H1 (cell line): Measurements from ENCODE around the gene MGRN1. TPM values are rescaled to one million over a fixed set of nuclear protein-coding genes. Genes with fewer than 3 reads are reported as not detected.

Experiments used
- CTCF ChIA-PET: fragments of 300-600 bp; sonication (Branson Sonifier 250); formaldehyde crosslinking; loops from one replicate; lab custom pipeline; 2021; ENCODE audit not compliant: partially characterized antibody; lab: Charles Lee
- POLR2A ChIA-PET: fragments of 300-600 bp; sonication (Branson Sonifier 250); formaldehyde crosslinking; loops from one replicate; lab custom pipeline; 2021; ENCODE audit warnings: inconsistent platforms; ENCODE audit not compliant: partially characterized antibody; lab: Charles Lee
- DNase-seq, 2 experiments: peaks; one replicate each; pipeline versions ENCODE4 v3.0.0 to v3.0.0-alpha.2; 2010 to 2022; ENCODE audit warnings: low spot score in 2 of 2, low read depth in 1 of 2, mixed read lengths in 1 of 2
- FAIRE-seq: peaks from 2 replicates; lab custom pipeline; 2011; peaks lifted over from hg19 to GRCh38; lab: Jason Lieb, UNC
- H2AFZ ChIP-seq: 2 replicates; pipeline ENCODE4 v1.8.1; 2012; ENCODE audit warnings: low read length, inconsistent platforms
- H2AK5ac ChIP-seq: 2 replicates; pipeline ENCODE4 v1.6.1; 2013; ENCODE audit warnings: low read depth, low read length
- H2BK120ac ChIP-seq: replicated peaks from 2 replicates; pipeline ENCODE3; 2013; ENCODE audit warnings: low read depth, low read length, inconsistent platforms
- H2BK12ac ChIP-seq: 2 replicates; pipeline ENCODE4 v1.6.1; 2013; ENCODE audit warnings: low read depth, low read length
- H2BK15ac ChIP-seq: 2 replicates; pipeline ENCODE4 v1.6.1; 2013; ENCODE audit warnings: low read length
- H2BK20ac ChIP-seq: 2 replicates; pipeline ENCODE4 v1.6.1; 2013; ENCODE audit warnings: low read length
- H2BK5ac ChIP-seq: 2 replicates; pipeline ENCODE4 v1.6.1; 2013; ENCODE audit warnings: low read depth, low read length
- H3K14ac ChIP-seq: 2 replicates; pipeline ENCODE4 v1.6.1; 2013; ENCODE audit warnings: inconsistent platforms; ENCODE audit not compliant: insufficient read length
- H3K18ac ChIP-seq: 2 replicates; pipeline ENCODE4 v1.6.1; 2013; ENCODE audit warnings: low read length; ENCODE audit errors: extremely low read depth
- H3K23ac ChIP-seq: 2 replicates; pipeline ENCODE4 v1.6.1; 2013; ENCODE audit warnings: inconsistent platforms; ENCODE audit not compliant: insufficient read length
- H3K23me2 ChIP-seq: 2 replicates; pipeline ENCODE4 v1.6.1; 2013; ENCODE audit warnings: low read depth, low read length
- H3K27ac ChIP-seq: 2 replicates; pipeline ENCODE4 v1.6.1; 2011; ENCODE audit warnings: low read depth, low read length, inconsistent platforms
- H3K27me3 ChIP-seq, 4 experiments: replicated peaks in 1 of 4; 1 replicate in 1 of 4; 2 replicates in 3 of 4; pipeline versions ENCODE4 v1.6.1 to v1.8.1; 2011 to 2013; ENCODE audit warnings: low read length in 3 of 4, mild to moderate bottlenecking in 3 of 4, inconsistent platforms in 2 of 4, mixed read lengths in 2 of 4, moderate library complexity in 1 of 4; ENCODE audit not compliant: control insufficient read depth in 3 of 4, insufficient read depth in 3 of 4; ENCODE audit errors: extremely low read depth in 1 of 4
- H3K36me3 ChIP-seq, 4 experiments: 2 replicates each; pipeline versions ENCODE4 v1.6.1 to v1.8.1; 2011 to 2013; ENCODE audit warnings: mild to moderate bottlenecking in 4 of 4, low read length in 3 of 4, moderate library complexity in 2 of 4, control low read depth in 1 of 4, inconsistent platforms in 1 of 4; ENCODE audit not compliant: insufficient read depth in 4 of 4, control insufficient read depth in 2 of 4
- H3K4ac ChIP-seq: replicated peaks from 2 replicates; pipeline ENCODE3; 2013; ENCODE audit warnings: low read length, low read depth, mixed read lengths, inconsistent platforms; ENCODE audit not compliant: insufficient read length
- H3K4me1 ChIP-seq, 4 experiments: replicated peaks in 1 of 4; 1 replicate in 1 of 4; 2 replicates in 3 of 4; pipeline versions ENCODE4 v1.6.1 to v1.8.1; 2011 to 2013; ENCODE audit warnings: low read length in 3 of 4, inconsistent platforms in 2 of 4, mixed read lengths in 1 of 4; ENCODE audit not compliant: insufficient read depth in 4 of 4, control insufficient read depth in 3 of 4
- H3K4me2 ChIP-seq, 2 experiments: 2 replicates each; pipeline versions ENCODE4 v1.6.1 to v1.8.1; 2011 to 2013; ENCODE audit warnings: low read depth in 2 of 2, low read length in 2 of 2, control low read depth in 1 of 2, inconsistent platforms in 1 of 2, mild to moderate bottlenecking in 1 of 2; ENCODE audit not compliant: insufficient read depth in 1 of 2
- H3K4me3 ChIP-seq, 4 experiments: fragments of 200-600, 300-600 bp in 1 of 4; sonication (generic), shearing (Covaris generic), sonication (Bioruptor Twin) in 1 of 4; 2 replicates each; pipeline versions ENCODE4 v1.5.1 to v1.8.1; 2011 to 2016; ENCODE audit warnings: low read length in 4 of 4, low read depth in 3 of 4, control low read depth in 2 of 4, inconsistent platforms in 2 of 4, mild to moderate bottlenecking in 2 of 4, mixed read lengths in 1 of 4, moderate library complexity in 1 of 4; ENCODE audit not compliant: insufficient read depth in 2 of 4; ENCODE audit errors: extremely low read depth in 1 of 4
- H3K56ac ChIP-seq: replicated peaks from 2 replicates; pipeline ENCODE3; 2013; ENCODE audit warnings: low read depth, mild to moderate bottlenecking, mixed read lengths, low read length, inconsistent platforms; ENCODE audit not compliant: insufficient read length
- H3K79me1 ChIP-seq: 2 replicates; pipeline ENCODE4 v1.6.1; 2013; ENCODE audit warnings: low read depth, low read length, control low read depth
- H3K79me2 ChIP-seq, 2 experiments: 2 replicates each; pipeline versions ENCODE4 v1.6.1 to v1.8.1; 2012 to 2013; ENCODE audit warnings: low read length in 2 of 2, mild to moderate bottlenecking in 2 of 2, inconsistent platforms in 1 of 2; ENCODE audit not compliant: insufficient read depth in 2 of 2, control insufficient read depth in 1 of 2
- H3K9ac ChIP-seq, 4 experiments: replicated peaks in 1 of 4; 1 replicate in 1 of 4; 2 replicates in 3 of 4; pipeline versions ENCODE4 v1.6.1 to v1.8.1; 2011 to 2013; ENCODE audit warnings: low read depth in 3 of 4, low read length in 3 of 4, control low read depth in 2 of 4, mild to moderate bottlenecking in 2 of 4, moderate library complexity in 2 of 4, inconsistent platforms in 1 of 4; ENCODE audit errors: extremely low read depth in 1 of 4
- H3K9me3 ChIP-seq, 2 experiments: 2 replicates each; pipeline versions ENCODE4 v1.6.1 to v1.8.1; 2012 to 2013; ENCODE audit warnings: mild to moderate bottlenecking in 2 of 2, moderate library complexity in 2 of 2, control low read depth in 1 of 2, inconsistent platforms in 1 of 2, low read depth in 1 of 2, low read length in 1 of 2, mixed read lengths in 1 of 2; ENCODE audit not compliant: insufficient read depth in 2 of 2
- H4K20me1 ChIP-seq, 2 experiments: replicated peaks in 1 of 2; 2 replicates each; pipeline versions ENCODE3 to v1.8.1; 2011 to 2013; ENCODE audit warnings: inconsistent platforms in 2 of 2, low read length in 2 of 2, mild to moderate bottlenecking in 1 of 2; ENCODE audit not compliant: insufficient read depth in 2 of 2, control insufficient read depth in 1 of 2
- H4K5ac ChIP-seq: 2 replicates; pipeline ENCODE4 v1.6.1; 2013; ENCODE audit warnings: low read length, low read depth, mixed read lengths, inconsistent platforms; ENCODE audit not compliant: insufficient read length
- H4K8ac ChIP-seq: 2 replicates; pipeline ENCODE4 v1.8.0; 2013; ENCODE audit warnings: mild to moderate bottlenecking, moderate library complexity, low read length, inconsistent platforms; ENCODE audit not compliant: insufficient read depth; ENCODE audit errors: extremely low read depth
- H4K91ac ChIP-seq: replicated peaks from 2 replicates; pipeline ENCODE3; 2013; ENCODE audit warnings: low read length, mixed read lengths, inconsistent platforms; ENCODE audit not compliant: insufficient read length
- CBX8 ChIP-seq: fragments of 300-800, 300-1000 bp; sonication (generic); IDR thresholded peaks from 2 replicates; pipeline ENCODE4 v1.7.1; 2016; ENCODE audit warnings: low read depth, low read length, borderline replicate concordance
- CHD2 ChIP-seq: IDR thresholded peaks from 2 replicates; pipeline ENCODE4 v1.6.1; 2012; ENCODE audit warnings: low read length, improper control_type of control experiment
- FOSL1 ChIP-seq: IDR thresholded peaks from 2 replicates; pipeline ENCODE4 v1.6.1; 2011; ENCODE audit warnings: mild to moderate bottlenecking, low read depth, low read length, moderate library complexity; ENCODE audit not compliant: insufficient read depth
- NANOG ChIP-seq: IDR thresholded peaks from 2 replicates; pipeline ENCODE4 v1.6.1; 2011; ENCODE audit warnings: low read length, low read depth, mild to moderate bottlenecking, inconsistent platforms; ENCODE audit not compliant: insufficient read depth, poor library complexity, severe bottlenecking
- SP4 ChIP-seq: IDR thresholded peaks from 2 replicates; pipeline ENCODE4 v1.6.1; 2012; ENCODE audit warnings: low read length, inconsistent platforms
- WGBS, 2 experiments: shearing (Covaris generic) in 1 of 2; methylation state at CpG; one replicate each; pipeline versions ENCODE4 v1.1.6 to v1.1.7; 2013 to 2015; ENCODE audit warnings: low lambda C conversion rate in 2 of 2, mixed read lengths in 2 of 2, inconsistent platforms in 1 of 2, low coverage in 1 of 2, missing lambda C conversion rate in 1 of 2; ENCODE audit not compliant: insufficient replicate concordance in 2 of 2, insufficient coverage in 1 of 2, insufficient read length in 1 of 2; ENCODE audit errors: extremely low coverage in 1 of 2, missing lambda C conversion rate in 1 of 2; 5-methylcytosine and 5-hydroxymethylcytosine counted together
- polyA plus RNA-seq, 7 experiments: library from polyadenylated mRNA; depleted of rRNA in 3 of 7; stranded (reverse) in 5 of 7; unstranded in 2 of 7; fragments of >200 nt in 5 of 7; fragments of 200-250 nt in 2 of 7; gene quantifications; 1 replicate in 5 of 7; 2 replicates in 1 of 7; 4 replicates in 1 of 7; pipeline versions ENCODE4 v1.2.1 to v1.2.3, GENCODE V29; 2011 to 2013; ENCODE audit warnings: missing spikeins in 2 of 7, mixed read lengths in 2 of 7
- total RNA-seq: library from RNA; stranded (reverse); fragmentation: NEBNext Ultra II Directional; extraction: Animal tissue kit (Norgen Biotek cat#: 25700); gene quantifications from 2 replicates; pipeline ENCODE4 v1.2.1, GENCODE V29; 2021
- TF ChIP-seq, protein P1 (sequence below): IDR thresholded peaks from 2 replicates; pipeline ENCODE4 v1.6.1; 2011; ENCODE audit warnings: low read depth, mild to moderate bottlenecking, low read length; ENCODE audit not compliant: insufficient read depth

Gene MGRN1
- total and polyA plus RNA-seq, 2 of the 8 experiments (the other 6 are each of a cell fraction or from before 2014, with no cell fraction given): 15.0 to 82.3 TPM

DNA sequence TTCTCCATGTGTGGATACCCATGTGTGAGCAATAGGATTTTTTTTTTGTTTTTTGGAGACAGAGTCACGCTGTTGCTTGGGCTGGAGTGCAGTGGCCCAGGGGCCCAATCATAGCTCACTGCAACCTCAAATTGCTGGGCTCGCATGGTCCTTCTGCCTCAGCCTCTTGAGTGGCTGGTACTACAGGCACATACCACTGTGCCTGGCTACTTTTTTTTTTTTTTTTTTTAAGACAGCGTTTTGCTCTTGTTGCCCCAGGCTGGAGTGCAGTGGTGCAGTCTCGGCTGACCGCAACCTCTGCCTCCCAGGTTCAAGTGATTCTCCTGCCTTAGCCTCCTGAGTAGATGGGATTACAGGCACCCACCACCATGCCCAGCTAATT lies 16.7 kb downstream of the MGRN1 start:
- FAIRE-seq (no peak), DNase-seq (no peak)
- Histone ChIP-seq H2BK5ac (no peak overlapping the region), H3K79me2 (peaks cover 0 to 87% of the 10 kb centered on the region in 2 experiments; a peak in 2 of 4 replicates), H2AFZ (no peak overlapping the region), H4K20me1 (peaks cover 7 to 26% of the 10 kb centered on the region in 2 experiments), H3K27ac (no peak overlapping the region), H2BK20ac (no peak overlapping the region), H3K79me1 (peaks cover 24% of the 10 kb centered on the region), H3K4me3 (no peak overlapping the region), H2AK5ac (no peak overlapping the region), H4K91ac (no peak overlapping the region), H3K4me1 (no peaks in the 10 kb centered on the region), H2BK15ac (no peak overlapping the region), H3K4ac (no peak overlapping the region), H2BK12ac (no peak overlapping the region), H3K56ac (no peak overlapping the region), H3K23ac (no peak overlapping the region), H3K18ac (no peak overlapping the region), H3K27me3 (no peaks in the 10 kb centered on the region; a peak in 1 of 7 replicates), H3K4me2 (no peak overlapping the region), H4K8ac (no peak overlapping the region), H3K9ac (no peak overlapping the region), H2BK120ac (no peak overlapping the region), H4K5ac (no peak overlapping the region), H3K9me3 (no peaks in the 10 kb centered on the region), H3K36me3 (peaks cover 0 to 2% (median 0%) of the 10 kb centered on the region in 4 experiments; a peak in 1 of 8 replicates), H3K14ac (no peak overlapping the region), H3K23me2 (no peaks in the 10 kb centered on the region)
- 97% methylated on average over 4 of the region's 5 CpGs; no CpG with 5 or more reads in 1 of the 2 experiments for whole genome bisulfite sequencing, 2 experiments
- POLR2A ChIA-PET: no interaction called here
- CTCF ChIA-PET: interaction anchor here (0.6 to 5.3 kb wide), 5 partner anchors 11 to 59 kb away, joined by 3 to 18 read pairs (median 3); partner anchors contain the start of gene MGRN1
- TF ChIP-seq FOSL1: no peak
- no peak for TF ChIP-seq SP4
- TF ChIP-seq, protein P1, sequence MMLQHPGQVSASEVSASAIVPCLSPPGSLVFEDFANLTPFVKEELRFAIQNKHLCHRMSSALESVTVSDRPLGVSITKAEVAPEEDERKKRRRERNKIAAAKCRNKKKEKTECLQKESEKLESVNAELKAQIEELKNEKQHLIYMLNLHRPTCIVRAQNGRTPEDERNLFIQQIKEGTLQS: no peak
- no peak for TF ChIP-seq CHD2
- no peak for TF ChIP-seq NANOG
- no peak for TF ChIP-seq CBX8
